Measurements from ENCODE around the gene GSE1. TPM values are rescaled to one million over a fixed set of nuclear protein-coding genes. Genes with fewer than 3 reads are reported as not detected.

GSE1 gene
- total RNA-seq, 4 donors from 2014 or later, result 45.1 to 89.3 (median 71.3) TPM

GRCh38 chr16:85650844-85651628 lies 37.9 kb downstream of the GSE1 start:
- no peak for ATAC-seq

DNA sequence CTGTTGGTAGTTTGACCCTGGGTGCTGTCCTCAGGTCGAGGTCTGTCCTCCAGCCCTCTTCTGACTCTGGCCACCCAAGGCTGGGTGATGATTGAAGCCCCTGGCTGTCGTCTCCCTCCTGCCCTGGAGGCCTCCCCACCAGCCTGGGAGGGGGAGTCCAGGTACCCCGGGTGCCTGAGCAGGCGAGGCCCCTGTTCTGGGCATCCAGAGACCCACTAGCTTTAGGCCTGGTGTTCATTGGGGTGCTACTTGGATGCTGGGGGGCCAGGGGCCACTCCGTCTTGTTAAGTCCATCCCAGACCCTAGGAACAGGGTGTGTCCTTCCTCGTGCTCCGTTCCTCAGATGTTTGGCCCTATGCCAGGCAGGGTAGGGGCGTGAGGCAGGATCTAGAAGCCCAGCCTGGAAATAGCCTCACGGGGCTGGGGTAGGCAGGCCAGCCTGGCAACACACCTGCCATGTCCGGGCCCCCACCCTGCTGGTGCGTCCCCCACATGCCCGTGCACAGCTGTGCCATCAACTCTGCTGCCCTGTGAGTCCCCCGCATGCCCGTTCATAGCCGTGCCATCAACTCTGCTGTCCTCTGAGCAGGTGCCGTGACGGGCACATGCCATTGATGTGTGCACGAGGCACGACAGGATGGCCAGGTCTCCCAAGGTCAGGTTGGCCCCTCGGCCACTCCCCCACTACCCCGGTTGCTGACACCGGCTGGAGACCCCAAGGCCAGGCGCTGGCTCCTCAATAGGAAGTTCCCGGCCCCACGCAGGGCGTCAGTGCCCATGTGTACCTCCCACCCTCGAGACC lies 38.7 kb downstream of the GSE1 start:
- Histone ChIP-seq H3K4me3 (no peak overlapping the region), H3K36me3 (peaks cover 0 to 28% of the 10 kb centered on the region in 2 donors), H3K4me1 (peaks cover 13 to 17% of the 10 kb centered on the region in 2 donors), H3K9me3 (no peaks in the 10 kb centered on the region), H3K27me3 (no peaks in the 10 kb centered on the region), H3K27ac (peak overlapping the region; percentile 27 to 59 (median 42))
- in situ Hi-C loops (cut with MboI; ENCODE audit: low sequenced_read_pairs in 4 of 4), result no loop called here
- intact Hi-C loops (cut with DNase I; ENCODE audit: low total_unique reads), result no loop called here
- TF ChIP-seq CTCF (IDR thresholded peaks at IDR 0.05 in 4 of 5, conservative IDR thresholded peaks at IDR 0.05 in 1 of 5) (no peak), POLR2A (IDR thresholded peaks at IDR 0.05) (no peak)
- no peak for DNase-seq
- ATAC-seq, result peak; percentile 10 to 13

More at GRCh38 chr16:85650844-85651628, 37.9 kb downstream of the GSE1 start:
- Histone ChIP-seq H3K27me3 (no peaks in the 10 kb centered on the region), H3K36me3 (peaks cover 0 to 21% of the 10 kb centered on the region in 2 donors), H3K27ac (peak overlapping the region; percentile 27 to 57 (median 42)), H3K4me3 (no peak overlapping the region), H3K9me3 (no peaks in the 10 kb centered on the region), H3K4me1 (peaks cover 13 to 17% of the 10 kb centered on the region in 2 donors)
- TF ChIP-seq CTCF (IDR thresholded peaks at IDR 0.05 in 4 of 5, conservative IDR thresholded peaks at IDR 0.05 in 1 of 5) (no peak), POLR2A (IDR thresholded peaks at IDR 0.05) (no peak)
- no peak for DNase-seq
- intact Hi-C loops (cut with DNase I; ENCODE audit: low total_unique reads), result no loop called here
- in situ Hi-C loops (cut with MboI; ENCODE audit: low sequenced_read_pairs in 4 of 4), result no loop called here

DNA sequence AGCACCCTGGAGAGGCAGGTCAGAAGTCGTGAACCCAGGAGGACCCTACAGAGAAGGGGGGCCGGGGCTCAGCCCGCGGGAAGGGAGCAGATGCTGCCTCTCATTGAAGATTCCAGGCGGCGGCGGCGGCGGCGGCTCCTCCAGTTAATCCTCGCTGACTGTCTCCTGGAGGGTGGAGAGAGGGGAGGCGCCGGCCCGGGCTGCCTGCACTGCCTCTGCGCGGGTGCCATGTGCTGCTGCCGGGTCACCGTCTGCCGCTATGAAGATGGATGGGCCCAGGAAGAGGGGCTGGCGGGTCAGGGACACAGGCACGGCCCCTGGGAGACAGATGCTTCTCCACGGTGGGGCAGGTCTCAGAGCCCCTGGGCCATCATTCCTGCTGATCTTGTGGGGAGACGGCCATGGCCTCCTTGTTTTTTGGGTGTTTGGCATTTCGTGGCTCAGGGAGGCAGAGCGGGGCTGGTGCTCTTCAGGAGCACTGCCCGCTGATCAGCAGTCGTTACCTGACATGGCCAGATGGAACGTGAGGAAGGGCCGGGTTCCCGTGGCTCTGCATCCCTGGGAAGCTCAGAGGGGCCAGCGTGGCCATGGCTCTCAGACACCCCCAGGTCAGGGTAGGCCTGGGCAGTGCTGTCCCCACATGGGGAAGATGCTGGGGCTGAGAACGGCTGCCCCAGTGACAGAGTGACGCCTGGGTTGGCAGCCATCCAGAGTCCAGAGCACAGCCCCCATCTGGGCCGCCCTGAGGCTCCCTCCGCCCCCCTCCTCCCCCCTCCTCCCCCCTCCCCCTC lies 39.5 kb downstream of the GSE1 start:
- Histone ChIP-seq H3K36me3 (peaks cover 0 to 36% of the 10 kb centered on the region in 2 donors), H3K4me3 (no peak overlapping the region), H3K9me3 (no peaks in the 10 kb centered on the region), H3K27me3 (no peaks in the 10 kb centered on the region), H3K4me1 (peaks cover 13 to 22% of the 10 kb centered on the region in 2 donors), H3K27ac (peak overlapping the region in 3 of 4 donors; percentile 41 to 60 (median 59))
- intact Hi-C loops (cut with DNase I; ENCODE audit: low total_unique reads) (no loop called here), in situ Hi-C loops (cut with MboI; ENCODE audit: low sequenced_read_pairs in 4 of 4) (no loop called here)
- peak in 1 of 2 donors; percentile 18 for ATAC-seq
- no peak for TF ChIP-seq CTCF (IDR thresholded peaks at IDR 0.05 in 4 of 5, conservative IDR thresholded peaks at IDR 0.05 in 1 of 5)
- no peak for TF ChIP-seq POLR2A (IDR thresholded peaks at IDR 0.05)
- no peak for DNase-seq

DNA sequence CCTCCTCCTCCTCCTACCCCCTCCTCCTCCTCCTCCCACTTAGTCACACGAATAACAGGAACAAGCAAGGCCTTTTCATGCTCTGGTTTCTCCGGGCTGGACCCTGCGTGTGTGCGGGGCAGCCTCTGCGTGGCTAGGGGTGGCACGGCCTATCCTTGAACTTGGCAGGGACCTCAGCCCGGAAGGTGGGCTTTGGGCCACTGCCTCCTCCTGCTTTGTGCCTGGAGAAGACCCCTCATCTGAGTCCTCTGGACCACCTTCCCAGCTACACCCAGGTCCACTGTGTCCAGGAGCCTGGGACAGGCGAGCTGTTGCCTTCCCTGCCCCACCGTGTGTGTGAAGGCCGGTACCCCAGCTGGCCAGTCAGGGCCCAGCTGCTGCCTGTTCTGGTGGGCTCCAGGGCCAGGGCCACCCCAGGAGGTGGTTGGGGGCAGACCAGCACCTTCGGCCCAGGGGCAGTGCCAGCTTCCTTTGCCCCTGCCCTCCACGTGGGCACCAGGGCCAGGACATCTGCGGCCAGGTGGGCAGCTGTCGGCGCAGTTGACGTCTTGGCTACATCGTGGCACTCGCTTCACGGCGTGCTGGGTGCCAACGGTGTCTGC lies 40.3 kb downstream of the GSE1 start:
- H3K4me3 ChIP-seq, result no peak overlapping the region
- peaks cover 13 to 22% of the 10 kb centered on the region in 2 donors for H3K4me1 ChIP-seq
- intact Hi-C loops (cut with DNase I; ENCODE audit: low total_unique reads) (no loop called here), in situ Hi-C loops (cut with MboI; ENCODE audit: low sequenced_read_pairs in 4 of 4) (no loop called here)
- ATAC-seq (no peak), DNase-seq (no peak)
- TF ChIP-seq POLR2A (IDR thresholded peaks at IDR 0.05), result no peak
- no peak for TF ChIP-seq CTCF (IDR thresholded peaks at IDR 0.05 in 4 of 5, conservative IDR thresholded peaks at IDR 0.05 in 1 of 5)
- peaks cover 0 to 43% of the 10 kb centered on the region in 2 donors for H3K36me3 ChIP-seq
- peak overlapping the region in 3 of 4 donors; percentile 4 to 55 (median 32) for H3K27ac ChIP-seq
- H3K9me3 ChIP-seq, result no peaks in the 10 kb centered on the region
- H3K27me3 ChIP-seq, result no peaks in the 10 kb centered on the region

Data from gastrocnemius medialis (tissue), 4 donors.